A172 (cell line): ENCODE results near the gene COMT. TPM values are rescaled to one million over a fixed set of nuclear protein-coding genes. Genes with fewer than 3 reads are reported as not detected.
A peak's percentile ranks its signal among the peaks of the same experiment; 100 is the strongest.

ENCODE experiments used
- DNase-seq: peaks from one replicate; pipeline ENCODE4 v3.0.0-alpha.2; 2015; ENCODE audit warnings: low spot score
- total RNA-seq: library from RNA; depleted of rRNA; stranded (reverse); fragments of >200 nt; shearing (Covaris generic); gene quantifications from 2 replicates; pipeline ENCODE4 v1.2.3, GENCODE V29; 2014

The COMT gene
- total RNA-seq, 1 experiment from 2014 or later: 130 TPM

DNA sequence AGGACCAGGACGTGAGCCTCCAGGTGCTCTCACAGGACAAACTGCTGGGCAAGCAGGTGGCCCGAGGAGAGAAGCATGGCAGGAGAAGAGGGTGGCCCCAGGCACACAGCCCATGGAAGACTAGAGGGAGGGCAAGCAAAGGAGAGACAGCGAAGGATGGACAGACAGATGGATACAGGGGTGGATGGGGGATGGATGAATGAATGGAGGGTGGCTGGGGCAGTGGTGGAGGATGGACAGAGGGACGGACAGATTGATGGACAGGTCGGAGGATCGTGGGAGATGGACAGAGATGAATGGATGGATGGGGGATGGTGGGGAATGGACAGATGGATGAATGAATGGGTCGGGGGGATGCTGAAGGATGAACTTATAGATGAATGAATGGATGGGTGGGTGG, 52.4 kb downstream of the COMT start:
- DNase-seq: no peak

DNA sequence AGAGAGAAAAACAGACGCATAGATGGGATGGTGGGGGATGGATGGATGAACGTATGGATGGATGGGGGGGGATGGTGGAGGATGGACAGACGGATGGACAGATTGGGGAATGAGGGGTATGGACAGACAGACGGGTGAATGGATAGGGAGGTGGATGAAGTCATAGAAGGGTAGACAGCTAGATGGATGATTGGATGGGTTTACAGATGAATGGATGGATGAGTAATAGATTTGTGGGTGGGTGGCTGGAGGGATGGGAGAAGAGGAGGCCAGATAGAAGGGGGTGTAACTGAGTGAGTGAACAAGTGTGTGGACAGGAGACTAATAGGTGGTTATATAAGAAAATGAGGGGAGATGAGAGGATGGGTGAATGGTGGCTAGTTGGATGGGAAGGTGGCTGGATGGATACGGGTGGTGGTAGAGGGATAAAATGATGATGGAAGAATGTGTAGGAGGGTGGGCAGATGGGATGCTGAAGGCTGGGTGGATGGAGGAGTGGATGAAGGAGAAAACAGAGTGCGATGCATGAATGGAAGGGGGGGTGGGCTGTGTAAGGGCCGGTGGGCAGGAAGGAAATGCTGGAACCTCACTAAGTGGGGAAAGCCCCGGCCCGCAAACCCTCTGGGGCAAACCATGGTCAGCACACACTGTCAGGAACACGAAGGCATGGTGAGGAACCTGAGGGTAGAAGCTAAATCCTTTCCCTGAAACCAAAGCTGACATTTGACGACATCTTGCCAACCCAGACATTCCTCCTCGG, 53.5 kb downstream of the COMT start:
- no peak for DNase-seq

DNA sequence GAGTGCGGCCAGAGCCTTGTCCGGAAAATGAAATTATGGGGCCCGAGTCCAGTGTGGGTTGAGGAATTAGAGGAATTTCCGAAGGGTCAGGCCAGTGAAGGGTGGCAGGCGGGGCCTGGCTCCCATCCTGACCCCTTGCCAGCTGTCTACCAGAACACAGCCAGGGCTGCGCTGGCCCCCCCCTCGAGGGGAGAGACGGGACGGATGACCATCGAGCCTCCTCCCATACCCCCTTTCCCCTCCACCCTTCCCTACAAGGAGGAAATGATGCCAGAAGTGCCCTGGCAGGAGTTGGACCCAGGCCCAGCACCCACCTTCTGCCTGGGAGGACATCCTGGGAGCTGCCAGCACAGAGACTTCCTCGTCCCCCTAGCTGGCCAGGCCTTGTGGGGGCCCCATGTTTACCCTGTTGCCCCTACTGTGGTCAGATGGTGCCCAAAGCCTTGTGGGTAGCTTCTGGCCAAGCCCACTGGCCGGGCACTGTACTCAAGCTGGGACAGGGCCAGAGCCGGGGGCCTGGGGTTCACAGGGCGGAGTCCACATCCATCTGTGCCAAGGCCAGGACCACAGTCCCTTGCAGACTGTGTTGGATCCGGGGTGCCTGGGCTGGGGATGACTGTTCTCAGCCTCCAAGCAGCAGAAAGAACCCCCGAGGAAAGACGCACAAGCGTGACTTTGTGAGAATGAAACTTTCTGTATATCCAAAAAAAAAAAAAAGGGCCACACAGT, 54.2 kb downstream of the COMT start:
- DNase-seq: peak; percentile 37

DNA sequence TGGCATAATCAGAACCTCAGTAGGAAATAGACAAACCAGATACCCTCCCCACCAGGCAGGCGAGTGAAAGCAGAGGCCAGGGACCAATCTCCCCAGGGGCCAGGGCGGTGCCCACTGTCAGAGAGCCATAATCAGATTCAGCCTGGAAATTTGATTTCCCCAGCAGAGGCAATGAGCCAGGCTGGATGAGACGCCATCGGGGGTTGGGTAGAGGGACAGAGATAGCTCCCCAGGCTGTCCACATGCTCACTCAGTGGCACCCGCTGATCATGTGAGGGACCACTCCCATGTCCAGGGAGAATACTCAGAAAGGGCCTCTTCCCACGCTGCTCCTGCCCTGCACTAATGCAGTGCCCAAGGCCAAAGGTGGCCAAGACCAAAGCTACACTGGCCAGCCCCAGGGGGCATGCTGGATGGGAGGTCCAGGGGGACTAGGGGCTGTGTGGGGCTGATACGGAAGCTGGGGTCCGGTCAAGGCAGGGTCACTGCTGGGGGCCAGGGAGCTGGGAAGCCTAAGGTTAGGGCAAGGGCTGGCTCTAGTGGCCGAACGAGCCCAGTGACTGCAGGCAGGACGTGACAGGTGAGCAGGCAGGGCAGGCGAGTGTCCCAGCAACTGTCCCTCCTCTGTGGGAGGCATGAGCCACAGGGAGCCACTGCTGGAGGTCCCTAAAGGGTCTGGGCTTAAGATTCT, 55.3 kb downstream of the COMT start:
- no peak for DNase-seq

DNA sequence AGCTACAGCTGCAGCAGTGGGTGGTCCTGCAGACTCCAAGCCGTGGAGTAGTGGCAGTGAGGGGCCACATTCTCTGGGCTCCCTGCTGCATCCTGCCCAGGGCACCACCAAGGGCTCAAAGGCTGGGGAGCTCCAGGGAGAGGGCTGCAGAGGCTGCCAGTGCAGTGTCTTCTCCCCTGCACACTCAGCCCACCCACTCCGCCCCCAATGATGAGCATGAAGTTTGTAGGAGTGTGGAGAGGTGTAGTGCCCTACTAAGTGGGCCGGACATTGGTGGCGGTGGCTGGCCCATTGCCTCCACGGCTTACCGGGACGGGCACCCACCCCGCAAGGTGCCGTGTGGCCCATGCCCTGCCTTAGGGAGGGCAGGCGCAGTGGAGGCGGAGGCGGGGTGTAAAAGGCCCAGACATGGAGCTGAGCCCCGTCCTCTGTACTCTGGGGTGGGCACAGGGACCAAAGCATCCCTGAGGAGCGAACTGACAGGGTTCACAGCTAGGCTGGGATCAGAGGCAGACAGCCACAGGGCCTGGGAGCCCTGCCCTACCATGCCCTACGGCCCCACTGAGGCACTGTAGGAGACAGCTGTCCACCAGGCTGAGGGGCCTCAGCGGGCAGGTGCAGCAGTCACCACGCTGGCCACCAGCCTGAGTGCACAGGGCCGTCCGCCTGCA, 56.1 kb downstream of the COMT start:
- no peak for DNase-seq

DNA sequence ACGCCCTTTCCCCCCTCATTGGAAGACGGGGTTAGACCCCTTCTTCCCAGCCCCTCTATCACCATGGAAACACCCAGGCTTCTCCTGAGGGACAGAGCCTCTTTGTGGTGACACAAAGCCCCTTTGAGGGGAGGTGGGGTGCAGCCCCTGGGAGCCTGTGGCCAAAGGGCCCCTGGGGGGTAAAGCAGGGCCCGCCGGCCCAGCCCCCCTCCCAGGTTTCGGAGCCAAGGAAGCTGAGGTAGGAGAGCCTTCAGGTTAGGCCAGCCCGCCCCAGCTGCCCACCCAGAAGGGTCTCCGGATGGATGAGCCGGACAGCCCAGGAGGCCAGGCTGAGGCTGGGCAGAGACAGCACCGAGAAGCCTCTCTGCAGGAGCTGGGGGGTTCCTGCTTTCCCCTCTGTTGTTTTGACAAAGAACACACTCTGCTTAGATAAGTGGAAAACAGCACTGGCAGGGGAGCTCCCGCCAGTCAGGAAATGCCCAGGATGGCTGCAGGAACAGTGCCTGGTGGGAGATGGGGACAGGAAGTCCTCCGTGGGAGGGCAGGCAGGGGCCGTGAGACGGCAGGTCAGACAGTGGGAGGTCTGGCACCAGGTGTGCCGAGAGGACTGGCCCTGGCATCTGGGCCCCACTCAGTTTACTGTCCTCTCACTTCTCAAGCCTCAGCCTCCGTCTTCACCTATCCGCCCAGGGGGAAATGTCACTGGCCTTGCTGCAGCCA, 56.8 kb downstream of the COMT start:
- no peak for DNase-seq

DNA sequence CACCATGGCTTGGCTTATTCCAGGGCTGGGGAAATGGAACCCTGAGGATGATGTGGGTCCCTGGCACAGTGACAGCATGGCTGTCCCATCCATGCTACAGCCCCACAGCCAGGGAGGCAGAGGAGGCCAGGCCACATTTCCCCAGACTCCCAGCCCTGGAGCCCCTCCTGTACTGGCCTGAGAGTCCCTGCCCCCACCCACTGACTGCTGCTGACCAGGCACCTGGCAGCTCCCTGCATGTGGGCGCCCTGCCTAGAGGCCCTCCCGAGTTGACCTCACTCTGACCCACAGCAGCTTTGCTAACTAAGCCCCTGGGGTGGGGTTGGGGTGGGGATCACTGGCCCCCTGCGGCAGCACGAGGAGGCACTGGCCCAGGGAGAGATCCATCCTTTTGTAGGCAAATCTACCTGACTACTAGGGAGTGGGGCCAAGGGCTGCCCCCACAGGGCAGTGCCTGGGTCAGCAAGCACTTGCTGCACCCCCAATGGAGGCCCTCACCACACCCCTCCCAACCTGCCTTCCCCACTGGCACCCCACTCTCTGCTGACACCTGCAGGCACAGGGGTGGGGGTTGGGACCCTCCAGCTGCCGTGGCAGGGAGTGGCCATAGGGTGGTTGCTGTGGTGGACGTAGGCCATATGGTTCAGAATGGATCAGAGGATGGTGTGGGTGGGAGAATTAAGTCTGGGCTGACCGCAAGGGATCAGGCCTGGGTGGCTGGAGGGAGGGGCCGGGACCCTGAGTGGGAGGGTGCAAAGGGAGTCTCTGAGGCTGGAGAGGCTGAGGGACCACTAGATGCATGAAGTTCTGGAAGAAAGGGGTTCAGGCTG, 57.6 kb downstream of the COMT start:
- no peak for DNase-seq

DNA sequence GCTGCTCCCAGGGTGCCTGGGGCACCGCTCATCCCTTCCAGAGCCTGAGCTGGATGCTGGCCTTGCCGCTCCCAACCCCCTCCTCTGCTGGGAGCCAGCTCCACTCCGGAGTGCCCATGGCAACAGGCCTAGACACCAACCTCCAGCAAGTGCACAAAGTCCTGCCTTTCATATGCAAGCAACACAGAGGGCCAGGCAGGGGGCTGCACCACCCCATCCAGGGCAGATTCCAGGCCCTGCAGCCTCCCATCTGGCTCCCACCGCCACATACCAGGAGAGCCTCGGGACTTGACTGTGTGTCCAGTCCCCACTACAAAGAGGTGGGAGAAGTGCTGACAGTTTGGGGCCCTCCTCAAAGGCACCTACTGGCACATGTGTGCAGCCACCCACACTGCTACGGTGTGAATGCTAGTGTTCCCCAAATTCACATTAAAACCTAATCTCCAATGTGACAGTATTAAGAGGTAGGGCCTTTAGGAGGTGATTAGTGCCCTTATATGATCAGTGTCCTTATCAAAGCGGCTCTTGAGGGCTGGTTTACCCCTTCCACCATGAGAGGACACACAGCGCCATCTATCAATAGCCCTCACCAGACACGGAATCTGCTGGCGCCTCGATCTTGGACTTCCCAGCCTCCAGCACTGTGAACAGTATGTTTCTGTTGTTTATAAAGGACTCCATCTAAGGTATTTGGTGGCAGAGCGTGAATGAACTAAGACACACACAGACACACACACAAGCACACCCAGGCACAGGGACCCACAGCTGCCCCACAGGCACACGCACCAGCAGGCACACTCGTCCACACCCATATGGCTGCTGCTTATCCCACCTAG, 58.9 kb downstream of the COMT start:
- no peak for DNase-seq

DNA sequence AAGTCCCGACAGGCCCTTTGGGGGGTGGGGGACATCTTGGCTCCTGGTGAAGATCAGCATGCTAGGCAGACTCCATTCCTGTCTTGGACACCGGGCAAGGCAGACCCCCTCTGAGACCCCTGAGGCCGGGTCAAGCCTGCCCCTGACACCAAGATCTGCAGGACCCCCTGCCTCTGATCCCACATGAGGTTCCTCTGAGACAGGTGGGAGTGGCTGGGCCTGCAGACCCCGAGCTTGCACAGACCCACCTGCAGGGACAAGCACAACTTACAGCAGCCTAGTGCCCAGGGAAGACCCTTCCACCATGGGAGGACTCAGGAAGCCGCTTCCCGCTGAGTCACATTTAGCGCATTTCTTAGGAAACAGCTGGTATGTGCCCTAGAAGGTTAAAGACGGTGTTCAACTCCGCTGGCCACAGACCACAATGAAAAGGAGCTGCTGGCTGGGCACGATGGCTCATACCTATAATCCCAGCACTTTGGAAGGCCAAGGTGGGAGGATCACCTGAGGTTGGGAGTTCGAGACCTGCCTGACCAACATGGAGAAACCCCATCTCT, 59.6 kb downstream of the COMT start:
- DNase-seq: no peak

DNA sequence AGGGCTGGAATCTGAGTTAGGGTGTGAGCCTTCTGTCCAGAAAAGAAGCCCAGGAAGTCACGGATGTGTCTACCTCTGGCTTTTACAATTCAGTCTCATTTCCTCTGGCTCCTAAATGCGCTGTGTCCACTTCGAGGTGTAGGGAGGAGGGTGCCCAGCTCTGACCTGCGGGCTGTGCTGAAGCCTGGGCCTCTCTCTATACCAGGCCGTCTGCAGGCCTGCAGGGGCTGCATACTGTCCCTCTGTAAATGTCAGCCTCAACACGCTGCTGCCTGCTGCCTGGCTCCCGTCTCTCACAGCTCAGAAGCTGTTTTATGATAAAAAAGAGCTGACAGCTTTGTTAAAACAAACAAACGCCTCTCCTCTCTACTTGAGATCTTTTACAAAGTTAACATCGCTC, 60.6 kb downstream of the COMT start:
- DNase-seq: no peak

DNA sequence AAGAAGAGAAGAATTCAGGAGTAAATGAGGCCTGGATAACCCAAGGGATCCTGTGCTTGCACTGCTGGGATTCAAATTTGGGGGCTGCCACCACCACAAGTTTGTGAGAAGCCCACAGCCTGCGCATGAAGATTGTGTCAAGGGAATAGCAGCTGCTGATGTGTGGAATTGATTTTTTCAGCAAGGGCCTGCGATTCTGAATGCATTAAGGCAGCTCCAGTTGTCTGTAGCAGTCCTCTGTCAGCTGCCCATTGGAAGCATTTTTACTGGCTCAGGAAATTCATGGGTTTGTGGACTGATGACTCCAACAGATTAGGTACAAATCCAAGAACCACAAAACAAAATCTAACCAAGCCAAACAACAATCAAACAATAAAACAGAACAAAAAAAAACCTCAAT, 61.1 kb downstream of the COMT start:
- DNase-seq: no peak

DNA sequence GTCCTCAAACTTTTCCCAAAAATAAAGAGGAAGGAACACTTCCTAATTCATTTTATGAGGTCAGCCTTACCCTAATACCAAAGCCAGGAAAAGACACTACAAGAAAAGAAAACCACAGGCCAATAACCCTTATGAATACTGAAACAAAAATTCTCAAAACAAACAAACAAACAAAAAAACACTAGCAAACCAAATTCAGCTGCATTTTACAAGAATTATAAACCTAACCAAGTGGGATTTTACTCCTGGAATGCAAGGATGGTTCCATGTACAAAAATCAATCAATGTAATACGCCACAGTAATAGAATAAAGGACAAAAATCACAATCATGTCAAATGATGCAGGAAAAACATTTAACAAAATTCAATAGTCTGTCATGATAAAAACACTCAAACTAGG, 61.7 kb downstream of the COMT start:
- DNase-seq: no peak

DNA sequence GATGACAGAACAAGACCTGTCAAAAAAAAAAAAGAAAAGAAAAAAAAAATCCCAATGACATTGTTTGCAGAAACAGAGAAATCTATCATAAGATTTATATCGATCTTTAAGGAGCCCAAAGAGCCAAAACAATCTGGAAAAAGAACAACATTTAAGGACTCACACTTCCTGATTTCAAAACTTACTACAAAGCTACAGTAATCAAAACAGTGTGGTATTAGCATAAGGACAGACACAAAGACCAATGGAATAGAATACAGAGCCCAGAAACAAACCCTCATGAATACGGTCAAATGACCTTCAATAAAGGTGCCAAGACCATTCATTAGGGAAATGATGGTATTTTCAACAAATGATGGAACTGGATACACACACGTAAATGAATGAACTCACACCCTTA, 62.9 kb downstream of the COMT start:
- DNase-seq: no peak

DNA sequence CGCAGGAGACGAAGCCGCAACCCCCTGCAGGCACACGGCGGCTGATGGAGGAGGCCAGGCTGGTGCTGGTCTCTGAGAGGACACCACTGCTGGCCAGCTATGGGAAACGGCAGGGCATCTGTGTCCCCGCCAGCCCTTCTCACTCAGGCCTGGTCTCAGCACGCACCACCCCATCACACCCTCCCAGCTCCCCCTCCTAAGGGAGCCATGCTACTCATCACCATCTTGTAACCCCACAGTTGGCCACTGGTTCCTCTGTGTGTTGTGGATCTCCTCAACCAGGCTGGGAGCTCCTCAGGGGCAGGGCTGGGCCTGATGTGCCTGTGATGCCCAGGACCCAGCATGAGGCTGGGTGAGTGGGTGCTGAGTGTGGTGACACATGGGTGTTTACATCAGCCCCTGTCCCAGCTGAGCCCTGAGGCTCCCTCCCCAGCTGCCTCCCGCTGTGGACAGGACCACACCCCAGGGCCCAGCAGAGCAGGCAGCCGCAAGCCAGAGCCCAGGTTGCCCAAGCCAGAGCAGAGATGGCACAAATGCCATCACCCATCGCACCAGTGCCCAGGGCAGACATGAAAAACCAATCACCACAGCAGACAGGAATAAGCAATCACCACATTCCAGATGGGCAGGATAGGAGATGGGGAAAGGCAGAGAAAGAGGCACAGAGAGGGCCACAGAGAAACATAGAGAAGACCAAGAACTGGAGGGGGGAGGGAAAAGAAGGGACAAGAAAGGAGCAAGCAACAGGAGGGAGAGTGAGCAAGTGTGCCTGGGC, 66.8 kb downstream of the COMT start:
- no peak for DNase-seq

DNA sequence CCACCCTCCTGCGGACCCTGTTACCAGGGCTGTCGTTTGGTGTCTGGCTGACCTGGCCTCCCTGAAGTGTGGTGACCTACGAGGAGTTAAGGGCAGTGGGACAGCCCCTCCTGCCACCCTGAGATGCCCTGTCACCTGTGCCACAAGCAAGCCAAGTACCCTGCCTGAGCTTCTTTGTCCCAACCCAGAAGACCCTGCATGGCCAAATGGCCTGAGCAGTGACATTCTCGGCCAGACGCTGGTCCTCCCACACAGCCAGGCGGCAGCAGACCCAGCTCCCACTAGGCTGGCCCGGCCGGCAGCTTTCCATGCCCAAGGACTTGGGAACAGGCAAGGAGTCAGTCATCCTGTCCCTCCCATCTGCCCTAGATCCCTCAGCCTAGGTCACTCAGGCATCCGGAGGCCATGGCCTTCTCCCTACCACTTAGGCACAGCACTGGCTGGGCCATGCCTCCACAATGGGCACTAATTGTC, 67.5 kb downstream of the COMT start:
- no peak for DNase-seq

DNA sequence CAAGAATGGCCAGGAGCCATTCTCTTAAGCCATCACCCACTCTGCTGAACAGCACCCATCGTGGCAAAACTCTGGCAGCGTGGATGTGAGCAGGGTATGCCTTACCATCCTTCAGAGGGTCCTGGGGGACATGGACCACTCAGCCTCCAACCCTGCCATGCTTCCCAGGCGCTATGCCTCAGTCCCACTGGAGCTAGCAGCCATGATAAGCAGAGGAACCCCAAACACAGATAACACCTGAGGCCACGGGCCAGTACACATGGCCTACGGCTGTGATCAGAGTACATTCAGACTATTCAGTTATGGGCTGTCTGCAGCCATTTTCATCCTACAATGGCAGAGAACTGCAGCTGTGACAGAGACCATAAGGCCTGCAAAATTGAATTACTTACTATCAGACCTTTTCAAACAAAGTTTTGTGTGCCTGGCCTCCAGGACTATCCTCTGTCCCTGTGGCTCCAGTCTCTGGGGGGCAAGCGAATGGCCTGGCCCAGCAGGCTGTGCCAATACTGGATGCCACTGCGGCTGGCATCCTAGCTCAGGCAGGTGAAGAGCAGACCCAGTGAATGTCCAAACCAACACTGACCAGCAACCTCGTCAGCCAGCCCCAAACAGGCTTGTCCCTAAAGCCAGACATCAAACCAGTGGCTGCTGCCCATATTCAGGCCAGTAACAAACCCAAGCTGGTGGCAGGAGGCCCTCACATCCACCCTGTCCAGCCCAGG, 68.2 kb downstream of the COMT start:
- no peak for DNase-seq

DNA sequence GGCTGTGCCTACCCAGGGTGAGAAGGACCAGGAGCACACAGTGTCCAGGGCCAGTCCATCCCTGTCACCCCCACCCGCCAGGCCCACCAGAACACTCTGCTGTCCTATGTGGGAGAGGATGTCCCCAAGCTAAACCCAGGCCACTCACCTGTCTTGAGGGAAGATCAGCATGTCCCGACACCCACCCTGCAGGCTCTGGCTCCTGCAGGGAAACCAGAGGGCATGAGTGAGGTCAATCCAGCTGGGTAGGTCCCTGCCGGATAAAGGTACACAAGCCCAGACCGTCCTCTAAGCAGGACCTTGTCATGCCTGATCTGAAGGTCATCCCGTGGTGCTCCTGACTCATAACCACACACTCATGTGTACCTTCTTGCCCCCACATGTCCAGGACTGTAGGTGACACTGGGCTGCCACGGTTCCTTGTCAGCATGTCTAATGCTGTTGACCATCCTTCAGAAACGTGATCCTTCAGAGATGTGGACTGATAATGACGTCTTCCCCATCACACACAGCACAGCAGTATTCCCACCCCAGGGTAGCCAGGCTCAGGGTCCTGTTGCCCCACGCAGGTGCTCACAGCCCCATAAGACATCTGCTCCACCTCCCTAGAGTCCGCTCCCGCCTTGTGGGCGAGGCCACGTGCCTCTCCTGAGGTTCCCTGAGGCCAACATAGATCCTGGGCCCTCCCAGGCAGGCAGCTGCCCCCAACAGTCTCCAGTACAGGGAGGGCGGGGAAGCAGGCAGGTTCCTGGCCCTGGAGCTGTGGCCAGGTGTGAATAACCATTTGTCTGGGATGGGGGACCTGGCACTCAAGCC, 68.9 kb downstream of the COMT start:
- DNase-seq: no peak
